HG03442 (cell line): ENCODE measurements around the gene CALML3.

ENCODE experiments used
- ATAC-seq: cut with Tn5 transposase; IDR thresholded peaks from one replicate; pipeline ENCODE4 v1.9.1; 2021; ENCODE audit warnings: mild to moderate bottlenecking, moderate library complexity; ENCODE audit not compliant: unreplicated experiment

The CALML3 gene

DNA sequence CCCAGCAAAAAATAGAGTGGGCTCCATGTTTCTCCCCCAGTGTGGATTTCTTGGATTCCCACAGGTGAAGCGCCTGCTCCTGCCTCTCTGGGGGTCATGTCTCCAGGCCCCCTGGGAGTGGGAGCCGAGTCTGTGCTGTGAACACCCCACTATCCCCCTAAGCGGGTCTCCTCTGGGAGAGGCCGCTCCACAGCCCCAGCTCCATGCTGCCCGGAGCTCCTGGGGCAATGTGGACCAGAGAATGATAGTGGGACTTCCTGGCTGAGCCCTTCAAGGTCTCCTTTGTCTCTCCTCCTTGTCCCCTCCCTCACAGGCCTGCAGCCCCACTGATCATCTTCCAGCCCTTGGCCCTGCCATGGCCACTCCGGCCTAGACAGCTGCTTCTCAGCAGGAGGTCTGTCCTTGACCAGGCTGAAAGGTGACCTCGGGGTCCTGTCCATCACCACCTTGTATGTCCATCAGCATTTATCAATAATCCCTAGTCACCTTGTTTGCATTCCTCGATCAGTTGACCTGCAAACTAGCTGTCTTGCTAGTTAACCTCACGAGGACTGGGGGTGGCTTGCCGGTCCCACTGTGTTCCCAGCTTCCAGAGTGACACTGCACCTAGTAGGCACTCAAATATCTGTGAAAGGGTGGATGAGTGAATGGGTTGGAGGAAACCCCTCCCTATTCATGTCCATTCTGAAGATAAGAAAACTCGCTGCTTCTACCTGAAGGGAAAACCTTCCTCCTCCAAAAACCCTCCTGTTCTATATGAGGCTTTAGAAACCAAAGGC, 776 bp upstream of the CALML3 start:
- ATAC-seq = no peak

DNA sequence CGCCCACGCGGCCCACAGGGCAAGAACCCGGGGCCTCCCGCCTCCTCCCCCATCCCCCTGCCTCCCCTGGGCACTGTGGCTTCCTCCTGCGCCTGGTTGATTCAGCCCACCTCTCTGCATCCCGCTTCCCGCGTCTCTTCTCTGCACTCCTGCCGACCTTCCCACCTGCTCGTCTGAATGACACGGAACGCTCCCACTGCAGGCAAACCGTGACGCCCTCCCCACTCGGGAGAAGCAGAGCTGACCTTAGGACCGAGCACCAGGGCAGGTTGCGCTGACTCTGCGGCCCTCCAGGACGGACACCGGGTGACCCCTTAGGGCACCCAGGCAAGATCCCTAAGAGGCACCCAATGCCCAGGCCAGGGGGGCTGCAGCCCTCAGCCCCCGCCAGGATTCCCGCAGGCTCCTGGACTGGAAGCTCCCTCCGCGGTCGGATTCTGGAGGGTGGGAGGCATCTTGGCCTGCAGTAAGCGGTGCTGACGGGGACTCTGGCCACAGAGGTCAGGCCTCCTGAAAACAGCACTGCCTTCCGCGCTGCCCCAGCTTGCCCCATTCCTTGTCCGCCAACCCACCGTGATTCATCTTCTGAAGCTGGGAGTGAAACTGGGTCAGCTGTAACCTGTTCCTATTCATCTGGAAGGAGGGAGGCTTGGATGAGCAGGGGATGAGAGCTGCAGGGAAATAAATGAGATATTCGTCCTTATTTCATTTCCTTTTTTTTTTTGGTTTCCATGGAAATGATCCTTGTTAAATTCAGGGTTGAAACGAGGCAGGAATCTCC, 990 bp downstream of the CALML3 start:
- ATAC-seq = no peak

DNA sequence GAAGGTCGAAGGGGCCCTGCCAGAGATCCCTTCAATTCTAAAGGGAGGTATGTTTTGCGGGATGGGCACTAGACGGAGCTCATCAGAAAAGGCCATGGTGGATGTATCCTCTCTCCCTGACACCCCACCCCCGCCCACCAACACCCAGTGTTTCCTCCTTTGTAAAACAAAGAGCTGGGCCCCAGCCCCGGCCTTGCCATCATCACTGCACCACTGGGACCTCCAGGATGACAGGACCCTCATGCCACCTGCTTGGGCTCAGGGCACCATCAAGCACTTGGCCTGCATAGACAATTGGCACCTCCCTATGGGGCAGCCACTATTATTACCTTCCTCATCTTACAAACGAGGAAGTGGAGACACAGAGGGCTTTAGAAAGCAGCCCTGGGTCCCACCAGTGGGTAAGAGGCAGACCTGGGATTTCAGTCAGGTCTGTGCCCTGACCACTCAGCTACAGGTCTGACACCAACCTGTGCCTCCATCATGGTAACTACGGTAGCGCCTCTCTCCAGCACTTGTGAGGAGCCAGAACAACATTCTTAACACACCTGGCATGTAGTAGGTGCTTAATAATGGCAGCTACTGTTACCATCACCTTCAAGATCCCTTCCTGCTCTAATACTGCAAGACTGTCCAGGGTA, 2.0 kb downstream of the CALML3 start:
- no peak for ATAC-seq

DNA sequence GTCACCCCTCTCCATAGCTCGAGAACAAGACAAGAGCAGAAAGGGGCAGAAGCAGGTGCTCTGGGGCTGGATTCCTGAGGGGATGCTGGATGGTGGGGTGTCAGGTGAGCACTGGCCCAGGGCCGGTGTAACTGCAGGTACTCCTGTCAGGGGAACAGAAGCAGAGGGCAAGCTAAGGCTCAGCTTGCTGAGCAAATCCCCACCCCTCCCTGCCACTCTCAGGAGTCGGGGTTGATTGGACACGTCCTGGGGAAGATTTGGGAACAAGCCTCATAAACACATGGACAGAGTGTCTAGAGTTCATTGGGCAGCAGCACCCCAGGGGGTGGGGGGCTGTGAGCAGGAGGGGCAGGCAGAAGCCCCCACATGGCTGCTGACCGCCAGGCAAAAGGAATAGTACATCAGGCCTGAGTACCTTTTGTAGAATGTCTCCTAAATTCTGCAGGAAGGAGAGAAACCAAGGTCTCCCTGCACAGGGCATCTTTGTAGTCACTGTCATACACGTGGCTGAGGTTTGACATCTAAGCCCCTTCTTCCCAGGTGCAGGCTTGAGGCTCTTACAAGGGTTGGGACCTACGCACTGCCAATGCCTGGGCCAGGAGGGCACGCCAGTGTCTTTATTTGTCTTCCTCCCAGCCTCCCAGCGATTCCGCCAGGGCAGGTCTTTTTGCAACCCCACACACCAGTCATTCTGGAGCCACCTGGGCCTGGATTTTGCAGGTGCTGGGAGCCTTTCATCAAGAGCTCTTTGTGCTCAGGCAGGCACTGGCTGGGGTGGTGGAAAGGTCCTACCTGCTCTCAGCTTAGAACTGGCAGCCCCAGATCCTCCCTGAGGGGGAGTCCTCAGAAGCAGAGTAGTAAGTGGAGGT, 2.8 kb downstream of the CALML3 start:
- no peak for ATAC-seq

DNA sequence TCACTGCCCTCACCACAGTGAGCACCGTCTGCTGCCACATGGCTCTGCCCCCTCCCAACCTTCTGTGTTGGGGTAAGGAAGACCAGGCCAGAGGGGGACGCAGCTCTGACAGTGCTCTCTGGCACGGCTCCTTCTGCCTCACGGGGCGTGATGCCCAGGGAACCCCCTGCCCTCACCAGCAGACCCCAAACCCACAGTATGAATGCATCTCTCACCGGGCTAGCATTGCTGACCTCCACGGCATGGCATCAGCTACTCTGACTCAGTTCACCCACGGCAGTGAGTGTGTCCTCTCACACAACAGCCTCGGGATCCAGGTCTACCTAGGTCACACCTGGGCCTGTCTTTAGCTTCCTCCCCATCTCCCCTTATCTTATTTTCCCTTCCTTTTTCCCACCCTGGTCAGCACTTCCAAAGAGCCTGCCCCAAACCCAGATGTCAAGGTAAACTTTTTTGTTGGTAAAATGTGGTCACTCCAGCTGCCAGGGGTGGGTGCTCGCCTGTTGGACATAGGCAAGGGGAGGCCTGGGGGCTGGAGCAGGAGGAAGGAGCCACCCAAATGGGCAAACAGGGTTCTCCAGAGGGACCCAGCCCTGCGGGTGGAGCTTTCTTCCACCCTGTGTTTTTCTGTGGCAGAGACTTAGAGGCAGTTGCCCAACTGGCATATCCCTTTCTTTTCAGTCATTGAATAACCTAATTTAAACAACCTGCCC, 4.4 kb downstream of the CALML3 start:
- no peak for ATAC-seq

DNA sequence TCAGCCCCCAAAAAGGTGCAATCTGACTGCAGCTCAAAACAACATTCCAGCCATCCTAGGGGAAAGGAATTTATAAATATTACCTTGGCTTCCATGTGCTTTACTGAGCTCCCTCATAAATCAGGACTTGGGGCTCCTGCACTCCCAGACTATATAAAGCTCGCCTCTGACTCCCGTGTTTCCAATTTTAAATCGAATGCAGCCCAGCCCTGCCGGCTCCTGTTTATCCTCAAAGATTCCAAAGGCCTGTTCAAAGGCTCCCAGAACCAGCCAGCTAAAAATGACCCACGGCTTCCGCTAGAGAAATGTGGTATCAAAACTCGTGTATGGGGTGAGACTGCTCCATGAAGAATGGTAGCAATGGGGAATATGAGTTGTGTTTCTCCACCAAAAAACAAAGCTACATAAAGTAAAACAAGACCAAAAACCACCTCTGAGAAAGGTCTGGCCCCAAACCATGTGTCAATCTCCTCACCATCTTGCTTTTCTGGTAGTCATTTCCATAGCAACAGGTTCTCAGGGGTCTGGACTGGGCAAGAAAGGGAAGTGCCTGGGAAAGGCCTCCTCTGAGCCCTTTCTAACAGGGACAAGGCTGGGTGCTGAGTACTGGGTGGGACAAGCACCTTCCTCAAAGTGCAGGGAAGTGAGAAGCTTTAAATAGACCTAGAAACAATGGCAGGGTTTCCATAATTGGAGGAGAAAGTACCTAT, 5.1 kb downstream of the CALML3 start:
- no peak for ATAC-seq

DNA sequence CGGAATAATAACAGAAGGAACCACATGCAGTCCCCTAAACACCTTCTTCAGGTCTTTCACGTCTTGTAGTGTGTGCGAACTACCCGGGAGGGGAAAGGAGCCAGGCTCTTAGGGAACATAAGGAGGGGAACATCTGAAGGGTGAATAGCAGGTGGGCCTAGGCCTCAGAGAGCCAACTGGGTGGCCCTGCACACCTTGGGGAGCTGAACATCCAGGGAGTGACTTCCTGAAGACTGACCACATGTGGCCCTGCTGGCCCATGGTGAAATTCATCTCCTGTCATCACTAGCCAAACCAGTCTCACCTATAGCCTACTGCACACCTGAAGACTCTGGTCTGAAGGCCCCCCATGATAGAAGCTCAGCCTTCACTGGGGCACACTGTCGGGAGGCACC, 5.6 kb downstream of the CALML3 start:
- ATAC-seq = no peak

DNA sequence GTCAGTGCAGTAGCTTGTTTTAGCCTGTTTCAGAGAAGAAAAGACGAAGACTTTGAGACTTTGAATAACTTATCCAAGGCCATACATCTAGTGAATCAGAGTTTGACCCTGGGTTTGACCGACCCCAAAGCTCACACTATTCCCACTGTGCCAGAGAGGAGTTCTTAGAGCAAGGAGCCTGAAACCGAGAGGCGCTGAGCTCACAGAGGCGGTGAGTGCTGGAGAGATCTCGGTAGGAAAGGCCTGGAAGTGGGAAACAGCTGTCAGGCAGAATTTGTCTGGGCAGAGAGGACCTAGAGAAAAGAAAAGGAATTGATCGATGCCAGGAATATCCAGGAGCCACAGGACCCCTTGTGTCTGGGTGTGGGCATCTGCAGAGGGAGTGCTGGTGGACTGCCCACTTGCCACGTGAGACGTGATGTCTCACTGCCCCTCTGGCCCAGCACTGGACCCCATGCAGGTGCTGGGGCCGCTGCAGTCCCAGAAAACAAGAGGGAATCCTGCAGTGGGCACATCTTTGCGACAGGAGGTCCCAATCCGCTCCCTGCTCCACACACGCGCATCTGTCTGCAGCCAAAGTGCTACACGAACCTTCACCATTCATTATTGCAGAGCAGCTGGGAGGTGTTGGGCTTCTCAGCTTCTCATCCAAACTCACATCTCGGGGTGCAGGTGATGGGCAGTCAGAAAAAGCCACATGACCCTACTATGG, 6.2 kb downstream of the CALML3 start:
- no peak for ATAC-seq

DNA sequence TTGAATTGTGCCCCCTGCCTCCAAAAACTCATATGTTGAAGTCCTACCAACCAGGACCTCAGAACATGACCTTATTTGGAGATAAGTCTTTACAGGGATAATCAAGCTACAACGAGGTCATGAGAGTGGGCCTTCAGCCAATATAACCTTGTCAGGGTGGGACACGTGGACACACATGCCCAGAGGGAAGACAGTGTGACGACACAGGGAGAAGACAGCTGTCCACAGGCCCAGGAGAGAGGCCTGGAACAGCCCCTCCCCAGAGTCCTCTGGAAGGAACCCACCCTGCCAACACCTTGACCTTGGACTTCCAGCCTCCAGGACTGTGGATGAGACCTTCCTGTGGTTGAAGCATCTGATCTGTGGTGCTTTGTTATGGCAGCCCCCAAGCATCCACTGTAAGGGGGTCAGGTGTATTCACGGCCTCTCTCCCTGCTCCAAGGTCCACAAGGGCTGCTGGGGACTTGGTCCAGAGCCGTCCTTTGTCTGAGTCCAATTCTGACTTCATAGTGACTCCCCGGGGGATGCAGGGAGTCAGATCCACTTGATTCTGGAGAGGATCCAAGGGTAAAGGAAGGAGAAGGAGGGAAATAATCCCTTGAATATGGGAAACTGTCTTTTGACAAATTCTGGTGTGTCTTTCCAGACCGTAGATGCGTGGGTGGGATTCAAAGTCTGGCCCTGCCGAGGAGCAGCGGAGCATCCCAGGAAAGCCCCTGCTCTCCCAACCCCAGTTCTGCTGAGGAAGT, 7.0 kb downstream of the CALML3 start:
- ATAC-seq = no peak

DNA sequence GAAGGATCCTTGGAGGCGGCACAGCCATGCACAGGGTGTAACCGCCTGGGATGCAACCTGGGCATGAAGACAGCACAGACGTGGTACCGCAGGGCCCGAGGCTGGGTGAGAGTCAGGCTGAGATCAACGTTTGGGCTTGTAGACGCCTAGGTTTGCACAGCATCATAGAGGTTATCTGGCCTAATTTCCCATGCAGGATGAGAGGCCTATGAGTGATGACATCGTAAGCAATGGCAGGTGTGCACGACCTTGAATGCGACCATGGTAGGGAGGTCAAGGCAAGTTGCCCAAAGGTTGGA, 7.5 kb downstream of the CALML3 start:
- no peak for ATAC-seq

DNA sequence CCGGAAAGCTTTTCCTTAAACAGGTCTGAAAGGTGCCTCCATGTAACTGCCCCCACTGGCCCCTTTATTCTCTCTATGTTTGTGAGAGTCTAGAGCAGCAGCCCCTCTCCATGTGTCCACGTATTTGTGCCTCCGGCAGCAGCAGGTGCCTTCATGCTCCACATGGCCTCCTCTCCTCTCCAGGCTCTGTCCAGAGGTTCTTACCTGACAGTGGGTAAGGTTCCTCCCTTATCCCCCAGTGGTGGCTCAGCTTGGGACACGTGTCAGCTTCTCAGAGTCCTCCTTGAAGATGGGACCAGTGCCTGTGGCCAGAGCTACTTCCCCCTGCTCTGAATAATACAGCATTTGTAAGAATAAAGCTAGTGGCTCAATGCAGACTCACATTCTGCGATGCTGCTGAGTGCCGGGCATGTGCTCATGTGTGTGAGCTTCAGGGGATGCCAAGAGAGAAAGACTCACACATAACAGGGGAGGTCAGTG, 7.9 kb downstream of the CALML3 start:
- ATAC-seq = no peak

DNA sequence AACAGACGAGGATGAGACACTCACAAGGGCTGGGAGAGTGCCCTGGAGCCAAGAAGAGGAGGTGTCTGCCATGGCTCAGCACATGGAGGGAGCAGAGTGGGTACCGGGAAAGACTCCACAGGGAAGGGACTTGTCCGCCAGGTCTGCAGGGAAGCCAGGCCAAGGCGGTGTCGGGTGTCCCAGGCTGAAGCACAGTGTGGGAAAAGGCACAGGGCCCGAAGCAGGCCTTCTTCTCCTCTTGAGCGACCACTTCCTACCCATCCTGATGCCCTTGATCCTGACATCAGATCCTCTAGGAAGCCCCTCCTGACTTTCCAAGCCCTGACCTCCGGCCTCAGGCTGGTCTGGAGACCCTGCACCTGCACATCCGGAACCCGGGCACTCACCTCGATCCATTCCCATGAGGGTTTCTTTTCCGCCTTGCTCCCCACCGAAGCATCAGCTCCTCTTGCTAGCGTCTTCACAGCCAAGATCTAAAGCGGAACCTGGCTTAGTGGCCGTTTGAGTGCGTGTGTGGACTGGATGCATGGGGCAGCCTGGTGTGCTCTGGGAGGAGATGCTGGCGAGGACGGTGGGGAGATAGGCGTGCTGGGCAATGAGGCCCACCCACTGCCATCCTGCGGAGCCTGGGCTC, 8.5 kb downstream of the CALML3 start:
- no peak for ATAC-seq

DNA sequence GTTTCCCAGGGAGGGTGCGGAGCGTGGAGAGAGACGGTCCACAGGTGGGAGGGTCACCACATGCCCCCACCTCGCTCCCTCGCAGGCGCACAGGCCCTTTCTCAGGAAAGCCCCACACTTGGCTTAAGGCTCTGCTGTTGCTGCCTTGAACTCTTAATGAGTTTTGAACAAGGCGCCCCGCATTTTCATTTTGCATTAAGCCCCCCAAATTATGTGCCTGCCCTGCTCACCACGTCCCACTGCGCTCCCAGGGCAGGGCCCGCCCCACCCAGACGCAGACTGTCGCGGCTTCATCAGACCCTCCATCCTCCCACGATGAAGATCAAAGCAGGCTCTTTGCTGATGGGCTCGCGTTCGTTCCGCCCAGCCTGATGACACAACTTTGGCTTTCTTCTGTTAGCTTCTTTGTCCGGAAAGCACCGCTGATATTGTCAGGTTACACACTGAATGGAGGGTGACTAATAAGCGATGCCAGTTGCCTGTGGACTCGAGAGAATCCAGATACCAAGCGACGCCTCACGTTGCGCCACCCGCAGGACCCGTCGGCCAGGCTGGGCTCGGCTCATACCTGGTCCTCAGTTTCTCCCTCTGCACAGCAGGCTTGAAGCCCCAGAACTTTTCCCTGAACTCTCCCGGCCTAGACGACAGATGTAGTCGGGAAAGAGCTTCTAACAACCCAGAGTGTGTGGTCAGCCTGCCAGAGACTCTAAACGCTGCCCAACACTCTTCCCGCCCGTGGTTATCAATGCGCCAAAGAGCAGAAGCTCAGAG, 9.5 kb downstream of the CALML3 start:
- no peak for ATAC-seq

DNA sequence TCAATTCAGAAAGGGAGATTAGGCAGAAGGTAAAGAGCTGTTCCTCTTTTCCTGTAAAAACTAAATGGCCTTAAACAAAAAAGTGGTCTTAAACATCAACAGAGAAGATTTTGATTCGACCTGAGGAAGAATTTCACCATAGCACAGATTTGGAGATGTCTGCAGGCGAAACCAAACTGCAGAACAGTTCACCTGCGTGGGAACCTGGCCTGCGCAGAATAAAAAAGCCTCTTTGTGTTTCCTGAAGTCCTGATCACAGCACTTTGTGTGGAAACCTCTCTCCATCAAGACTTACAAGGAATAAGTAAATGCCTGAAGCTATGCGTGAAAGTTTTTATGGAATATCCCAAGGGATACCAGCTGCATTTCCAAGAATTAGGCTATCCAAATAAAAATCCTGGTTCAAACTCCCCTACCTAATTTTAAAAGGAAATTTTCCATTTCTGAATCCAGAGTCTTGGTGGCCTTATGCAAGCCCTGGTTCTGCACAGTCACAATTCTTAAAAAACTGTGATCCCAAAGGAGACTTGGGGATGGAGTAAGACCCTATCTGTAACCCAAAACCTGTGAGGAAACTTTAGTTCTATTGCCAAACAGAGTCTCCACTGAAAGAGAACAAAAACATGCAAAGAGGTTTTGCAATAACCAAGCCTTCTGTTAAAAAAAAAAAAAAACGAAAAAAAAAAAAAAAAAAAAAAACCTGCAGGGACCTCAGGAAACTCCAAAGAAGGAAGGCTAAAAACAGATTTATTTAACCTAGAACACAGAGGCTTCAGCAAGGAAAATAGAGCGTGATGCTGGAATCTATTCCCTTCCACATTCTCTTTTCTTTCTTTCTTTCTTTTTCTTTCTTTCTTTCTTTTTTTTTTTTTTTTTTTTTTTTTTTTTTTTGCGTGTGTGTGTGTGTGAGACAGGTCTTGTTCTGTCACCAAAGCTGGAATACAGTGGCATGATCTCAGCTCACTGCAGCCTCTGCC, 10.4 kb downstream of the CALML3 start:
- no peak for ATAC-seq

DNA sequence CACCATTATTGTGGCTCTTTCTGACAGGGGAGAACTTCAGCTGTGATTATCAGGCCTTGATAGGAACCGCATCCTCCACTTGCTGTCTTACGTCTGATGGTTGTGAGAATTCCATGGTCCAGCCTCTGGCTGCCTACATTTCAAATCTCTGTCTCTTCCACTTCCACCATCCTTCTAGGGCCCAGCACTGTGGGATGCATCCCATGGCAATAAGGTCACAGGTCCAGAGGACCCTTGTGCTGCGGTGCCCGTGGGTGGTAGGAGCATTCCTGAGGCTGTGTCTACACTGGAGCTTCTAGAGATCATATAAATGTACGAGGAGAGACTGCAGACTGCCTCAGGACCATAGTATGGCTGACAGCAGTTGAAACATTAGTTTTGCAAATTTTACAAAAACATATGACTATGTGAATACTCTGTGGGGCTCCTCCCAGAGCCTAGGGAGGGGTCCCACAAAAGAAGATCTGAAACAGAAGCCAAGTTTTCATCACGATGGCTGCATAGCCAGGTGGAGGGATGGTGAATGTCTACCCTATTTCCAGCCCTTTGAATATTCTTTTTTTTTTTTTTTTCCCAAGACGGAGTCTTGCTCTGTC, 11.8 kb downstream of the CALML3 start:
- no peak for ATAC-seq

DNA sequence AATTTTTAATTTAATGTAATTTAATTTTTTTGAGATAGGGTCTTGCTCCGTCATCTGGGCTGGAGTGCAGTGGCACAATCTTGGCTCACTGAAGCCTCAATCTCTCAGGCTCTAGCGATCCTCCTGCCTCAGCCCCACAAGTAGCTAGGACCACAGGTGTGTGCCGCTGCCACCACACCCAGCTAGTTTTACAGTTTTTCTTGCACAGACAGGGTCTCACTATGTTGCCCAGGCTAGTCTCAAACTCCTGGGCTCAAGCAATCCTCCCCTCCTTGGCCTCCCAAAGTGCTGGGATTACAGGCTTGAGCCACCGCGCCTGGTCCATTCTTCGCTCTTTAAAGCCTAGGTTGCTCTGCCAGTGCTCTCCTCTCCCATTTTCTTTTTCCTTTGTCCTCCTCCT, 12.9 kb downstream of the CALML3 start:
- ATAC-seq = no peak
